Right lobe of liver (tissue), 6 donors: Measurements from ENCODE around the gene ZNF280D. TPM values are rescaled to one million over a fixed set of nuclear protein-coding genes. Genes with fewer than 3 reads are reported as not detected.

Experiments used
- ATAC-seq, 4 donors: fragments of 200-7000 bp; cut with Tn5 transposase; one replicate each; pipeline ENCODE4 v1.9.1; 2020; ENCODE audit warnings: mild to moderate bottlenecking in 4 of 4, moderate library complexity in 4 of 4
- DNase-seq, 3 donors: peaks; one replicate each; pipeline ENCODE4 v3.0.0-alpha.2; 2020
- H3K27ac ChIP-seq, 3 donors: fragments of 200-600 bp; one replicate each; pipeline ENCODE4 v1.8.0; 2022
- H3K27me3 ChIP-seq, 2 donors: fragments of 200-600 bp; one replicate each; pipeline ENCODE4 v1.8.0; 2022
- H3K36me3 ChIP-seq, 4 donors: fragments of 200-600 bp; sonication (generic) in 1 of 4; one replicate each; pipeline versions ENCODE4 v1.5.1 to v1.8.0; 2017 to 2022; ENCODE audit warnings: control low read depth in 1 of 4
- H3K4me1 ChIP-seq, 4 donors: fragments of 200-600 bp; sonication (generic) in 1 of 4; one replicate each; pipeline versions ENCODE4 v1.5.1 to v1.8.0; 2017 to 2022; ENCODE audit warnings: control low read depth in 1 of 4
- H3K4me3 ChIP-seq, 3 donors: fragments of 200-600 bp; one replicate each; pipeline ENCODE4 v1.8.0; 2022
- H3K9me3 ChIP-seq, 4 donors: fragments of 200-600 bp; sonication (generic) in 1 of 4; one replicate each; pipeline versions ENCODE4 v1.5.1 to v1.8.0; 2017 to 2022; ENCODE audit warnings: control low read depth in 1 of 4
- POLR2A ChIP-seq: fragments of 450-650 bp; IDR thresholded peaks from one replicate; pipeline ENCODE4 v1.6.1; 2017; ENCODE audit warnings: antibody characterized with exemption, mild to moderate bottlenecking
- WGBS: methylation state at CpG from one replicate; pipeline ENCODE4 v1.1.6; 2018; ENCODE audit warnings: low coverage, low lambda C conversion rate; ENCODE audit not compliant: insufficient coverage; ENCODE audit errors: missing lambda C conversion rate; 5-methylcytosine and 5-hydroxymethylcytosine counted together
- intact Hi-C, 2 donors: fragments of 100-400 bp; cut with DNase I; formaldehyde crosslinking; loops; one replicate each; pipeline versions ENCODE4 v1.11.2 to v1.14.1; 2022
- total RNA-seq, 6 experiments: library from RNA; depleted of rRNA in 2 of 6; stranded (reverse); fragments of >200 nt in 2 of 6; fragmentation: NEBNext Ultra II Directional in 3 of 6; extraction: Animal tissue kit (Norgen Biotek cat#: 25700) in 3 of 6; gene quantifications; one replicate each; pipeline versions ENCODE4 v1.1.0 to v1.2.4, GENCODE V29; 2016 to 2023
- TF ChIP-seq, protein P1 (sequence below), 4 donors: fragments of 200-600 bp in 3 of 4; fragments of 450-650 bp in 1 of 4; IDR thresholded peaks; one replicate each; pipeline versions ENCODE4 v1.5.1 to v1.8.0; 2016 to 2022; ENCODE audit warnings: antibody characterized with exemption in 4 of 4, mild to moderate bottlenecking in 2 of 4
- donor health status: DM: no; HTN: yes; CAD: no.
- donor health status: DM: no; HTN: no; CAD: no.
- donor health status: DM: no; HTN: no; CAD: no.
- donor health status: DM: no; HTN: yes; CAD: no.
- donor health status: DM: no; HTN: yes; CAD: no.

The ZNF280D gene
- total RNA-seq, 6 experiments from 2014 or later = 18.2 to 34.0 (median 18.7) TPM

DNA sequence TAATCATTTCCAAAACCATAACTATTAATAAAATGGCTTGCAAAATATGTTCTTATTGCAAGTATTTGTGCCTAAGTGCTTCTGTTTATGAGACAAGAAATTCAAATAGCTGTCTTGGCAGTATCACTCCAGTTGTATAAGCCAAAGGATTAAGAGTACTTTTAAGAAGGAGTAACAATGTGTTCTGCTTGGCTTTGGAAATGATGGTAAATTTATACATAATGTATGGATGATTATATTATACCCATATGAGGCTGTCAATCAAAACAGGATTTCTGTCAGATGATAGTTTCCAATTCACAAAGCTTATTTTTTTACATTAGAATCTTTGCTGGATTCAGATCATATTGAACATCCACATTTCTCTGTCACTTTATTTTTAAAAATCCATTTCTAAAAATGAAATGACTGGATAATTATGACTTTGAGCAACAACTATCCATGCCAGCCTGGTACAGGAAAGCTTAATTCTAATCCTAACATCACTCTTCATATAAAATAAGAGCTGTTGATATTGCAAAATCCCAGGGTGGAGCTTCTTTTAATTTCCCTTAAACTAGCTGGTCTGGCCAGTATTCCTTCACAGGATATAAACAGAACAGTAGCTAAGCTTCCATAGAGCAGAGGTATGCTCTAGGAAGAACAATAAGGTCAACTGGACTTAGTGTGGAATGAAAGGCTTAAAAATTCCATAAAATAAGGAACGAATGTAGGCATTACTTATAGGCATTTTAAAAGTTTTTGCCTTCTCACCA is 30.0 kb upstream of the ZNF280D start:
- Histone ChIP-seq H3K36me3 (no peaks in the 10 kb centered on the region), H3K4me3 (no peak overlapping the region), H3K4me1 (peaks cover 0 to 5% (median 0%) of the 10 kb centered on the region in 4 donors), H3K9me3 (peaks cover 0 to 3% (median 0%) of the 10 kb centered on the region in 4 donors), H3K27me3 (no peaks in the 10 kb centered on the region), H3K27ac (no peak overlapping the region)
- intact Hi-C loops = no loop called here
- DNase-seq = no peak
- TF ChIP-seq POLR2A = no peak
- TF ChIP-seq, protein P1, sequence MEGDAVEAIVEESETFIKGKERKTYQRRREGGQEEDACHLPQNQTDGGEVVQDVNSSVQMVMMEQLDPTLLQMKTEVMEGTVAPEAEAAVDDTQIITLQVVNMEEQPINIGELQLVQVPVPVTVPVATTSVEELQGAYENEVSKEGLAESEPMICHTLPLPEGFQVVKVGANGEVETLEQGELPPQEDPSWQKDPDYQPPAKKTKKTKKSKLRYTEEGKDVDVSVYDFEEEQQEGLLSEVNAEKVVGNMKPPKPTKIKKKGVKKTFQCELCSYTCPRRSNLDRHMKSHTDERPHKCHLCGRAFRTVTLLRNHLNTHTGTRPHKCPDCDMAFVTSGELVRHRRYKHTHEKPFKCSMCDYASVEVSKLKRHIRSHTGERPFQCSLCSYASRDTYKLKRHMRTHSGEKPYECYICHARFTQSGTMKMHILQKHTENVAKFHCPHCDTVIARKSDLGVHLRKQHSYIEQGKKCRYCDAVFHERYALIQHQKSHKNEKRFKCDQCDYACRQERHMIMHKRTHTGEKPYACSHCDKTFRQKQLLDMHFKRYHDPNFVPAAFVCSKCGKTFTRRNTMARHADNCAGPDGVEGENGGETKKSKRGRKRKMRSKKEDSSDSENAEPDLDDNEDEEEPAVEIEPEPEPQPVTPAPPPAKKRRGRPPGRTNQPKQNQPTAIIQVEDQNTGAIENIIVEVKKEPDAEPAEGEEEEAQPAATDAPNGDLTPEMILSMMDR (IDR thresholded peaks at IDR 0.05) = no peak
- WGBS = 77% methylated on average over 1 of the region's 1 CpG
- peak in 1 of 4 donors; percentile 32 for ATAC-seq

DNA sequence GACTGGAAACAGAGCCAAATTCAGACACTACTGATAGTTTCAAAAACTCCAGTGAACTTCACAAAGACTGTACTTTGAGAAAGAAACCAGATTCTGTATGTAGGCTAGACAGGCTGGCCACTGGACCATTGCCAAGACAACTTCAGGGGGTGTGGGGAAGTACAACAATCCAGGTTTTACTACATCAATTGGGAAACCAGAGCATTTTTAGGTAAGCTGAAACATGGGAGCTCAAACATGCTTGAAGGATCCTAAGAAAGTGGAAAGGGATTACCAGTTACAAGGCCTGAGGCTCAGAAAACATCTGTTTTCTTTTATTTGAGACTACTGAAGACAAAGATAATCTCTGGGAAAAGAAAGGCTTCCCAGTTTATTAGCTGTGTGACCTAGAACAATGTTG is 26.9 kb upstream of the ZNF280D start:
- Histone ChIP-seq H3K4me3 (no peak overlapping the region), H3K9me3 (no peaks in the 10 kb centered on the region), H3K27me3 (no peaks in the 10 kb centered on the region), H3K27ac (no peak overlapping the region), H3K4me1 (peaks cover 0 to 5% (median 0%) of the 10 kb centered on the region in 4 donors), H3K36me3 (no peaks in the 10 kb centered on the region)
- ATAC-seq = no peak
- intact Hi-C loops = no loop called here
- no peak for TF ChIP-seq POLR2A
- TF ChIP-seq, protein P1 (IDR thresholded peaks at IDR 0.05) = no peak
- DNase-seq = no peak

DNA sequence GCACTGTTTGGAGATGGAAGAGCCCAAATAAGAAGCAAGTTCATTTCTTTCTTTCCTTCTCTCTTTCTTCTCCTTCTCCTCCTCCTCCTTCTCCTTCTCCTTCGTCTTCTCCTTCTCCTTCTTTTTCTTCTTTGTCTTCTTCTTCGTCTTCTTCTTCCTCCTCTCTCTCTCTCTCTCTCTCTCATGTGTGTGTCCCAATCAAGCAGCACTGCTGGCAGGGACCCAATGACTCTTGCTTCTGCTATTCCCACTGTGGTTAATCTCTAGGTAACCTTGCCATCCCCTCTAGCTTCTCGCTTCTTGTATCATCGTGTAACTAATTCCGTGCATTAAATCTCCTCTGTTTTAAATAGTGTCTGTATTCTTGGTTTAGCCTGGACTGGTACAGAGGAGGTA is 26.1 kb upstream of the ZNF280D start:
- H3K4me1 ChIP-seq = peaks cover 0 to 5% (median 0%) of the 10 kb centered on the region in 4 donors
- no peak overlapping the region for H3K4me3 ChIP-seq
- no peaks in the 10 kb centered on the region for H3K27me3 ChIP-seq
- ATAC-seq (peak in 2 of 4 donors; percentile 26 to 29), DNase-seq (peak in 1 of 3 donors; percentile 49)
- no peak overlapping the region for H3K27ac ChIP-seq
- H3K9me3 ChIP-seq = no peaks in the 10 kb centered on the region
- intact Hi-C loops = no loop called here
- no peaks in the 10 kb centered on the region for H3K36me3 ChIP-seq
- no peak for TF ChIP-seq POLR2A
- TF ChIP-seq, protein P1 (IDR thresholded peaks at IDR 0.05) = no peak
- 67% methylated on average over 4 of the region's 5 CpGs for WGBS

DNA sequence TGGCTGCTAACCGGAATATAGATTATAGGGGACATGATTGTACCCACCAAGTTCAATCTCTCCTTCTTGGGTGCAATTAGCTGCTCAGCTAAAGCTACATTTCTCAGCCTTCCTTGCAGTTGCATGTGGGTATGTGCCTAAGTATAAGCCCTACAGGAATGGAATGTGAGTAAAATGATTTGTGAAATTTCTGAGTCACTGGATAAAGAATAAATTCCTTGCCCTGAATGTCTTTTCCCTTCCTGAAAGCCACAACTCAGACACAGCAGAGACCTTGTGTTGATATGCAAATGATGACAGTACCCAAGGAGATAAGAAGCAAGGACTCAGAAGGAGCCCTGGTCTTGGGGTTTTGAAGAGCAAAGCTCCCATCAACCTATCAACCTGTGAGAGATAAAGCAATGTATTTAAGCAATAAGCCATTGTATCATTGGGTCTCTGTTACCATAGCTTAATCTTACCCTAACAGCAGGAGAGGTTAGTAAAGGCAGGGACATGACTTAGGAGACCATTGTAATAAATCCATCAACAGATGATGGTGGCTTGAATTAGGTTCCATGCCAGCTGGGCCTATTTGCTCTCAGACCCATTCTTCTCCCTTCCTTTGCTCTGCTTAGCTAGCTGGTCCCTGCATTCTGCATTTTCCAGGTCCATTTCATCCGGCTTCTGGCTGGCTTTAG is 25.6 kb upstream of the ZNF280D start:
- H3K4me1 ChIP-seq = peaks cover 0 to 5% (median 0%) of the 10 kb centered on the region in 4 donors
- H3K27me3 ChIP-seq = no peaks in the 10 kb centered on the region
- TF ChIP-seq, protein P1 (IDR thresholded peaks at IDR 0.05) = no peak
- TF ChIP-seq POLR2A = no peak
- intact Hi-C loops = no loop called here
- H3K4me3 ChIP-seq = no peak overlapping the region
- no peak overlapping the region for H3K27ac ChIP-seq
- no peaks in the 10 kb centered on the region for H3K36me3 ChIP-seq
- DNase-seq = no peak
- 89% methylated on average over 2 of the region's 2 CpGs for WGBS
- H3K9me3 ChIP-seq = no peaks in the 10 kb centered on the region
- no peak for ATAC-seq
